Endothelial cell of umbilical vein (primary cell): Measurements from ENCODE around the gene B4GALNT3. TPM values are rescaled to one million over a fixed set of nuclear protein-coding genes. Genes with fewer than 3 reads are reported as not detected.
A peak's percentile ranks its signal among the peaks of the same experiment; 100 is the strongest.

Experiments
- BruUV-seq: library from RNA; stranded (reverse); fragments of 400-500 nt; replicated peaks from 2 replicates; lab custom pipeline; 2021; lab: Mats Ljungman, UMichigan
- CTCF ChIA-PET: fragments of 300-600, 350-600 bp; sonication (Branson Sonifier 250); formaldehyde crosslinking; loops from one replicate; lab custom pipeline; 2021; ENCODE audit warnings: antibody characterized with exemption, inconsistent platforms; lab: Charles Lee
- POLR2A ChIA-PET: fragments of 300-600, 350-600 bp; sonication (Branson Sonifier 250); formaldehyde crosslinking; loops from one replicate; lab custom pipeline; 2021; ENCODE audit warnings: antibody characterized with exemption, inconsistent platforms; lab: Charles Lee
- DNase-seq: peaks from one replicate; pipeline ENCODE4 v3.0.0-alpha.2; 2011; ENCODE audit warnings: low read depth, low spot score
- FAIRE-seq: peaks from 2 replicates; lab custom pipeline; 2011; peaks lifted over from hg19 to GRCh38; lab: Jason Lieb, UNC
- H2AFZ ChIP-seq: 2 replicates; pipeline ENCODE4 v1.6.0; 2012; ENCODE audit warnings: low read depth, low read length, control low read depth, inconsistent platforms
- H3K27ac ChIP-seq: 2 replicates; pipeline ENCODE4 v1.5.1; 2011; ENCODE audit warnings: low read depth, mild to moderate bottlenecking, control low read depth, low read length, moderate library complexity; ENCODE audit not compliant: insufficient read depth
- H3K27me3 ChIP-seq, 2 experiments: 2 replicates each; pipeline versions ENCODE4 v1.6.0 to v1.6.1; 2011; ENCODE audit warnings: low read length in 2 of 2, mixed read lengths in 1 of 2; ENCODE audit not compliant: control insufficient read depth in 2 of 2, insufficient read depth in 2 of 2
- H3K36me3 ChIP-seq, 2 experiments: 2 replicates in 1 of 2; 3 replicates in 1 of 2; pipeline ENCODE4 v1.5.1; 2011; ENCODE audit warnings: low read length in 2 of 2, mild to moderate bottlenecking in 1 of 2, moderate library complexity in 1 of 2; ENCODE audit not compliant: control insufficient read depth in 2 of 2, insufficient read depth in 2 of 2; ENCODE audit errors: extremely low read depth in 1 of 2
- H3K4me1 ChIP-seq: 3 replicates; pipeline ENCODE4 v1.5.1; 2011; ENCODE audit warnings: mild to moderate bottlenecking, low read length; ENCODE audit not compliant: control insufficient read depth, insufficient read depth; ENCODE audit errors: extremely low read depth
- H3K4me2 ChIP-seq: 2 replicates; pipeline ENCODE4 v1.6.1; 2011; ENCODE audit warnings: low read length, control low read depth, mixed read lengths; ENCODE audit not compliant: insufficient read depth
- H3K4me3 ChIP-seq, 3 experiments: fragments of 200-600 bp in 1 of 3; sonication (generic), shearing (Covaris generic) in 1 of 3; replicated peaks in 1 of 3; 2 replicates each; pipeline ENCODE4 v1.5.1; 2011 to 2016; ENCODE audit warnings: control low read depth in 3 of 3, low read length in 3 of 3, mild to moderate bottlenecking in 2 of 3, inconsistent platforms in 1 of 3, low read depth in 1 of 3, moderate library complexity in 1 of 3; ENCODE audit not compliant: insufficient read depth in 1 of 3
- H3K79me2 ChIP-seq: 2 replicates; pipeline ENCODE4 v1.6.0; 2012; ENCODE audit warnings: low read length, inconsistent platforms; ENCODE audit not compliant: control insufficient read depth, insufficient read depth
- H3K9ac ChIP-seq: replicated peaks from 2 replicates; pipeline ENCODE3; 2011; ENCODE audit warnings: low read length, control low read depth; ENCODE audit not compliant: insufficient read depth; ENCODE audit errors: extremely low read depth
- H3K9me1 ChIP-seq: replicated peaks from 3 replicates; pipeline ENCODE4 v1.6.0; 2011; ENCODE audit warnings: mild to moderate bottlenecking, low read length; ENCODE audit not compliant: control insufficient read depth, insufficient read depth; ENCODE audit errors: extremely low read depth
- H3K9me3 ChIP-seq: replicated peaks from 2 replicates; pipeline ENCODE4 v1.5.1; 2012; ENCODE audit warnings: low read length, inconsistent platforms; ENCODE audit not compliant: control insufficient read depth, insufficient read depth
- H4K20me1 ChIP-seq: replicated peaks from 2 replicates; pipeline ENCODE3; 2011; ENCODE audit warnings: mild to moderate bottlenecking, low read length; ENCODE audit not compliant: control insufficient read depth, insufficient read depth; ENCODE audit errors: extremely low read depth
- EZH2 ChIP-seq: IDR thresholded peaks from 2 replicates; pipeline ENCODE4 v1.6.1; 2012; ENCODE audit warnings: borderline replicate concordance, low read depth, mild to moderate bottlenecking, moderate library complexity, low read length, inconsistent platforms; ENCODE audit not compliant: severe bottlenecking
- FOS ChIP-seq: IDR thresholded peaks from 2 replicates; pipeline ENCODE4 v1.6.1; 2011; ENCODE audit warnings: mild to moderate bottlenecking, low read length, moderate library complexity, borderline replicate concordance; ENCODE audit not compliant: insufficient read depth
- GATA2 ChIP-seq: IDR thresholded peaks from 2 replicates; pipeline ENCODE4 v1.7.0; 2011; ENCODE audit warnings: low read depth, mild to moderate bottlenecking, moderate library complexity, mixed read lengths, low read length; ENCODE audit not compliant: insufficient read length, insufficient read depth
- JUN ChIP-seq: IDR thresholded peaks from 2 replicates; pipeline ENCODE4 v1.6.1; 2011; ENCODE audit warnings: borderline replicate concordance, low read depth; ENCODE audit not compliant: insufficient read length, insufficient read depth
- MYC ChIP-seq: IDR thresholded peaks from one replicate; pipeline ENCODE4 v1.6.1; 2011; ENCODE audit warnings: mild to moderate bottlenecking, low read depth, low read length
- POLR2A ChIP-seq: IDR thresholded peaks from 2 replicates; pipeline ENCODE4 v1.6.1; 2012; ENCODE audit warnings: low read depth, mild to moderate bottlenecking, control low read depth, low read length
- POLR2AphosphoS5 ChIP-seq: IDR thresholded peaks from 2 replicates; pipeline ENCODE4 v1.6.1; 2012; ENCODE audit warnings: low read depth, mild to moderate bottlenecking, control low read depth, low read length, moderate library complexity; ENCODE audit not compliant: insufficient read depth
- dilution Hi-C: fragments of 300-500 bp; cut with MboI; formaldehyde crosslinking; loops from one replicate; pipeline ENCODE4 v1.15.0; 2019; ENCODE audit warnings: low sequenced_read_pairs; ENCODE audit not compliant: extremely low pct_ligation_motif_present
- intact Hi-C: fragments of 100-400 bp; cut with micrococcal nuclease; formaldehyde crosslinking; loops from one replicate; pipeline ENCODE4 v1.10.0; 2022
- polyA plus RNA-seq, 4 experiments: library from polyadenylated mRNA; depleted of rRNA in 3 of 4; stranded (reverse) in 3 of 4; unstranded in 1 of 4; fragments of >200 nt; gene quantifications; 2 replicates each; pipeline versions ENCODE4 v1.2.1 to v1.2.3, GENCODE V29; 2011 to 2012; ENCODE audit warnings: missing spikeins in 1 of 4
- total RNA-seq: library from RNA; stranded (reverse); gene quantifications from 2 replicates; pipeline ENCODE4 v1.2.3, GENCODE V29; 2021
- TF ChIP-seq, protein P1 (sequence below), 2 donors: IDR thresholded peaks; 1 replicate in 1 of 2; 2 replicates in 1 of 2; pipeline ENCODE4 v1.5.1; 2011; ENCODE audit warnings: low read length in 2 of 2, mild to moderate bottlenecking in 2 of 2, moderate library complexity in 2 of 2, control low read depth in 1 of 2, inconsistent platforms in 1 of 2, low read depth in 1 of 2; ENCODE audit not compliant: insufficient read depth in 1 of 2; ENCODE audit errors: extremely low read depth in 1 of 2
- TF ChIP-seq, protein P2 (sequence below): IDR thresholded peaks from 2 replicates; pipeline ENCODE4 v1.6.1; 2011; ENCODE audit not compliant: insufficient read depth, insufficient read length

B4GALNT3 gene
- total and polyA plus RNA-seq, 2 donors (not counting 3 experiments of a cell fraction or from before 2014, with no cell fraction given): 0.07 TPM; not detected in 1

- TF ChIP-seq JUN (no peak), POLR2A (no peak), POLR2AphosphoS5 (peak; percentile 53), FOS (no peak), EZH2 (no peak), GATA2 (no peak), MYC (peak; percentile 65)
- TF ChIP-seq, protein P1, sequence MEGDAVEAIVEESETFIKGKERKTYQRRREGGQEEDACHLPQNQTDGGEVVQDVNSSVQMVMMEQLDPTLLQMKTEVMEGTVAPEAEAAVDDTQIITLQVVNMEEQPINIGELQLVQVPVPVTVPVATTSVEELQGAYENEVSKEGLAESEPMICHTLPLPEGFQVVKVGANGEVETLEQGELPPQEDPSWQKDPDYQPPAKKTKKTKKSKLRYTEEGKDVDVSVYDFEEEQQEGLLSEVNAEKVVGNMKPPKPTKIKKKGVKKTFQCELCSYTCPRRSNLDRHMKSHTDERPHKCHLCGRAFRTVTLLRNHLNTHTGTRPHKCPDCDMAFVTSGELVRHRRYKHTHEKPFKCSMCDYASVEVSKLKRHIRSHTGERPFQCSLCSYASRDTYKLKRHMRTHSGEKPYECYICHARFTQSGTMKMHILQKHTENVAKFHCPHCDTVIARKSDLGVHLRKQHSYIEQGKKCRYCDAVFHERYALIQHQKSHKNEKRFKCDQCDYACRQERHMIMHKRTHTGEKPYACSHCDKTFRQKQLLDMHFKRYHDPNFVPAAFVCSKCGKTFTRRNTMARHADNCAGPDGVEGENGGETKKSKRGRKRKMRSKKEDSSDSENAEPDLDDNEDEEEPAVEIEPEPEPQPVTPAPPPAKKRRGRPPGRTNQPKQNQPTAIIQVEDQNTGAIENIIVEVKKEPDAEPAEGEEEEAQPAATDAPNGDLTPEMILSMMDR (IDR thresholded peaks at IDR 0.05; ENCODE audit: extremely low read depth in 1 of 2, insufficient read depth in 1 of 2, low read depth in 1 of 2, low read length in 2 of 2): peak; percentile 94 to 98
- TF ChIP-seq, protein P2, sequence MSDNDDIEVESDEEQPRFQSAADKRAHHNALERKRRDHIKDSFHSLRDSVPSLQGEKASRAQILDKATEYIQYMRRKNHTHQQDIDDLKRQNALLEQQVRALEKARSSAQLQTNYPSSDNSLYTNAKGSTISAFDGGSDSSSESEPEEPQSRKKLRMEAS: peak; percentile 73
- H3K4me1 ChIP-seq: peaks cover 22% of the 10 kb centered on the region
- FAIRE-seq: peak; percentile 83
- H3K27me3 ChIP-seq: no peaks in the 10 kb centered on the region
- H3K4me3 ChIP-seq: no peak overlapping the region
- H3K36me3 ChIP-seq: no peaks in the 10 kb centered on the region
- peak overlapping the region; percentile 89 for H2AFZ ChIP-seq
- no peaks in the 10 kb centered on the region for H3K79me2 ChIP-seq
- POLR2A ChIA-PET: interaction anchor here (0.5 kb wide), 1 partner anchor 303 kb away, joined by 4 read pairs; no protein-coding TSS in a partner anchor
- H4K20me1 ChIP-seq: no peaks in the 10 kb centered on the region
- H3K27ac ChIP-seq: no peak overlapping the region
- no TSS peak for BruUV-seq
- no peaks in the 10 kb centered on the region for H3K9me1 ChIP-seq
- DNase-seq: peak; percentile 56
- H3K9me3 ChIP-seq: no peaks in the 10 kb centered on the region
- CTCF ChIA-PET: interaction anchor here (0.6 to 8.1 kb wide), 38 partner anchors 13 to 1007 kb away, joined by 3 to 182 read pairs (median 5); partner anchors contain the start of genes RAD52 and WNK1
- dilution Hi-C loops: no loop called here
- intact Hi-C loops: loop anchor here (1.0 kb wide), 6 partner anchors 34 to 373 kb away; partner anchors contain the start of gene RAD52
- no peak overlapping the region for H3K9ac ChIP-seq
- no peak overlapping the region for H3K4me2 ChIP-seq
These were observed 116.3 kb downstream of the B4GALNT3 start for GRCh38 chr12:575948-576614.
